Mesenchymal stem cell (in vitro differentiated cells and primary cell): ENCODE measurements around the gene ZNF391.

ENCODE experiments used
- DNase-seq: peaks from one replicate; pipeline ENCODE4 v3.0.0-alpha.2; 2013
- H2AFZ ChIP-seq: one replicate; pipeline ENCODE4 v1.6.1; 2013; ENCODE audit warnings: low read depth, mild to moderate bottlenecking, control low read depth, inconsistent platforms, low read length, moderate library complexity
- H2AK5ac ChIP-seq: 2 replicates; pipeline ENCODE4 v1.6.1; 2013; ENCODE audit warnings: low read length, moderate library complexity, mild to moderate bottlenecking, inconsistent platforms; ENCODE audit not compliant: severe bottlenecking
- H2BK120ac ChIP-seq: one replicate; pipeline ENCODE4 v1.6.1; 2013; ENCODE audit warnings: low read depth, mild to moderate bottlenecking, inconsistent platforms, low read length, moderate library complexity
- H2BK12ac ChIP-seq, 2 experiments: one replicate each; pipeline ENCODE4 v1.6.1; 2013; ENCODE audit warnings: inconsistent platforms in 2 of 2, low read length in 2 of 2, mild to moderate bottlenecking in 2 of 2, moderate library complexity in 2 of 2, control low read depth in 1 of 2
- H2BK15ac ChIP-seq: one replicate; pipeline ENCODE4 v1.6.1; 2013; ENCODE audit warnings: mild to moderate bottlenecking, low read depth, inconsistent platforms; ENCODE audit not compliant: poor library complexity, severe bottlenecking
- H2BK5ac ChIP-seq: 2 replicates; pipeline ENCODE4 v1.6.1; 2013; ENCODE audit warnings: low read depth, mild to moderate bottlenecking, low read length, control low read depth, inconsistent platforms; ENCODE audit not compliant: poor library complexity, severe bottlenecking
- H3K14ac ChIP-seq, 2 experiments: one replicate each; pipeline ENCODE4 v1.6.1; 2013; ENCODE audit warnings: inconsistent platforms in 2 of 2, low read length in 2 of 2, control low read depth in 1 of 2, mild to moderate bottlenecking in 1 of 2, moderate library complexity in 1 of 2
- H3K18ac ChIP-seq, 2 experiments: one replicate each; pipeline ENCODE4 v1.6.1; 2013; ENCODE audit warnings: inconsistent platforms in 2 of 2, low read length in 2 of 2, control low read depth in 1 of 2, low read depth in 1 of 2, mild to moderate bottlenecking in 1 of 2
- H3K23ac ChIP-seq, 2 experiments: one replicate each; pipeline ENCODE4 v1.6.1; 2013; ENCODE audit warnings: inconsistent platforms in 2 of 2, low read length in 2 of 2, mild to moderate bottlenecking in 2 of 2, moderate library complexity in 2 of 2, control low read depth in 1 of 2
- H3K27ac ChIP-seq: 2 replicates; pipeline ENCODE4 v1.5.1; 2013; ENCODE audit warnings: mild to moderate bottlenecking, moderate library complexity, low read length, control low read depth, inconsistent platforms; ENCODE audit not compliant: poor library complexity, severe bottlenecking
- H3K27me3 ChIP-seq, 2 experiments: 2 replicates each; pipeline versions ENCODE4 v1.6.1 to v1.7.0; 2013; ENCODE audit warnings: low read length in 2 of 2, mild to moderate bottlenecking in 2 of 2, moderate library complexity in 2 of 2, control low read depth in 1 of 2, inconsistent platforms in 1 of 2; ENCODE audit not compliant: control insufficient read depth in 1 of 2, insufficient read depth in 1 of 2
- H3K36me3 ChIP-seq, 2 experiments: 2 replicates each; pipeline versions ENCODE4 v1.6.1 to v1.7.0; 2013; ENCODE audit warnings: low read length in 2 of 2, control low read depth in 1 of 2, inconsistent platforms in 1 of 2, low read depth in 1 of 2, mild to moderate bottlenecking in 1 of 2; ENCODE audit not compliant: insufficient read depth in 2 of 2, control insufficient read depth in 1 of 2
- H3K4ac ChIP-seq, 2 experiments: one replicate each; pipeline ENCODE4 v1.6.1; 2013; ENCODE audit warnings: inconsistent platforms in 2 of 2, low read length in 2 of 2, mild to moderate bottlenecking in 2 of 2, moderate library complexity in 2 of 2, control low read depth in 1 of 2, low read depth in 1 of 2
- H3K4me1 ChIP-seq: 2 replicates; pipeline ENCODE4 v1.6.1; 2013; ENCODE audit warnings: low read depth, low read length, control low read depth; ENCODE audit not compliant: control insufficient read depth, insufficient read depth
- H3K4me2 ChIP-seq: 2 replicates; pipeline ENCODE4 v1.6.1; 2013; ENCODE audit warnings: low read length, mild to moderate bottlenecking, inconsistent platforms; ENCODE audit not compliant: poor library complexity, severe bottlenecking
- H3K4me3 ChIP-seq, 2 experiments: 2 replicates each; pipeline versions ENCODE4 v1.5.1 to v1.7.0; 2013; ENCODE audit warnings: low read length in 2 of 2, mild to moderate bottlenecking in 2 of 2, control low read depth in 1 of 2, low read depth in 1 of 2; ENCODE audit not compliant: insufficient read depth in 1 of 2
- H3K79me1 ChIP-seq: replicated peaks from 2 replicates; pipeline ENCODE4 v1.6.1; 2013; ENCODE audit warnings: mild to moderate bottlenecking, control low read depth, low read length, inconsistent platforms; ENCODE audit not compliant: poor library complexity, severe bottlenecking
- H3K9ac ChIP-seq: 2 replicates; pipeline ENCODE4 v1.7.0; 2013; ENCODE audit warnings: mild to moderate bottlenecking, low read length, moderate library complexity
- H3K9me3 ChIP-seq: 2 replicates; pipeline ENCODE4 v1.7.0; 2013; ENCODE audit warnings: mild to moderate bottlenecking, low read length; ENCODE audit not compliant: control insufficient read depth
- H4K8ac ChIP-seq: one replicate; pipeline ENCODE4 v1.6.1; 2013; ENCODE audit warnings: inconsistent platforms, mild to moderate bottlenecking, low read length, moderate library complexity
- H4K91ac ChIP-seq: one replicate; pipeline ENCODE4 v1.6.1; 2013; ENCODE audit warnings: mild to moderate bottlenecking, low read length, inconsistent platforms
- WGBS: methylation state at CpG from one replicate; pipeline ENCODE4 v1.1.7; 2013; ENCODE audit warnings: mixed read lengths; 5-methylcytosine and 5-hydroxymethylcytosine counted together

The ZNF391 gene

GRCh38 chr6:27428502-27428901 lies 39.9 kb downstream of the ZNF391 start:
- H2BK12ac ChIP-seq, result no peak overlapping the region
- whole genome bisulfite sequencing, result 62% methylated on average over 3 of the region's 4 CpGs
- H3K4me2 ChIP-seq, result no peak overlapping the region
- no peak overlapping the region for H3K23ac ChIP-seq
- H2BK120ac ChIP-seq, result no peak overlapping the region
- peaks cover 72% of the 10 kb centered on the region for H3K9me3 ChIP-seq
- no peak overlapping the region for H3K9ac ChIP-seq
- no peak overlapping the region for H3K18ac ChIP-seq
- H2AFZ ChIP-seq, result no peak overlapping the region
- no peaks in the 10 kb centered on the region for H3K36me3 ChIP-seq
- no peak overlapping the region for H4K8ac ChIP-seq
- no peak overlapping the region for H4K91ac ChIP-seq
- H3K4me1 ChIP-seq, result no peaks in the 10 kb centered on the region
- no peak overlapping the region for H2AK5ac ChIP-seq
- peaks cover 0 to 6% of the 10 kb centered on the region in 2 experiments for H3K27me3 ChIP-seq
- no peak overlapping the region for H3K27ac ChIP-seq
- H3K14ac ChIP-seq, result no peak overlapping the region
- DNase-seq, result no peak
- H3K4me3 ChIP-seq, result no peak overlapping the region
- H2BK5ac ChIP-seq, result no peak overlapping the region
- no peak overlapping the region for H2BK15ac ChIP-seq
- no peak overlapping the region for H3K4ac ChIP-seq
- no peaks in the 10 kb centered on the region for H3K79me1 ChIP-seq

- WGBS, result 96% methylated on average over 1 of the region's 2 CpGs
- DNase-seq, result no peak
- Histone ChIP-seq H2AFZ (no peak overlapping the region), H3K27ac (no peak overlapping the region), H3K23ac (no peak overlapping the region), H3K4ac (no peak overlapping the region), H2BK120ac (no peak overlapping the region), H4K8ac (no peak overlapping the region), H3K4me1 (no peaks in the 10 kb centered on the region), H3K36me3 (no peaks in the 10 kb centered on the region), H3K4me3 (no peak overlapping the region), H3K14ac (no peak overlapping the region), H3K27me3 (peaks cover 0 to 6% of the 10 kb centered on the region in 2 experiments), H2BK12ac (no peak overlapping the region), H2BK5ac (no peak overlapping the region), H3K4me2 (no peak overlapping the region), H3K9ac (no peak overlapping the region), H4K91ac (no peak overlapping the region), H3K18ac (no peak overlapping the region), H2AK5ac (no peak overlapping the region), H2BK15ac (no peak overlapping the region), H3K9me3 (peaks cover 72% of the 10 kb centered on the region), H3K79me1 (no peaks in the 10 kb centered on the region)
These were observed 40.4 kb downstream of the ZNF391 start for GRCh38 chr6:27428966-27429365.

- no peak overlapping the region for H3K23ac ChIP-seq
- no peak overlapping the region for H3K9ac ChIP-seq
- no peak overlapping the region for H2BK12ac ChIP-seq
- H3K4me1 ChIP-seq, result no peaks in the 10 kb centered on the region
- no peak overlapping the region for H4K91ac ChIP-seq
- H2AK5ac ChIP-seq, result no peak overlapping the region
- no peaks in the 10 kb centered on the region for H3K79me1 ChIP-seq
- peaks cover 75% of the 10 kb centered on the region for H3K9me3 ChIP-seq
- H3K4me2 ChIP-seq, result no peak overlapping the region
- WGBS, result 84% methylated on average over 1 of the region's 1 CpG
- H2AFZ ChIP-seq, result no peak overlapping the region
- H4K8ac ChIP-seq, result no peak overlapping the region
- no peak overlapping the region for H2BK120ac ChIP-seq
- DNase-seq, result no peak
- H3K18ac ChIP-seq, result no peak overlapping the region
- no peak overlapping the region for H2BK15ac ChIP-seq
- no peak overlapping the region for H2BK5ac ChIP-seq
- no peak overlapping the region for H3K4me3 ChIP-seq
- peaks cover 0 to 6% of the 10 kb centered on the region in 2 experiments for H3K27me3 ChIP-seq
- H3K27ac ChIP-seq, result no peak overlapping the region
- H3K36me3 ChIP-seq, result no peaks in the 10 kb centered on the region
- H3K14ac ChIP-seq, result no peak overlapping the region
- H3K4ac ChIP-seq, result no peak overlapping the region
These were observed 45.2 kb downstream of the ZNF391 start for GRCh38 chr6:27433714-27434113.

GRCh38 chr6:27439371-27439770 lies 50.8 kb downstream of the ZNF391 start:
- no peak overlapping the region for H3K9ac ChIP-seq
- H2BK15ac ChIP-seq, result no peak overlapping the region
- H3K36me3 ChIP-seq, result no peaks in the 10 kb centered on the region
- no peaks in the 10 kb centered on the region for H3K79me1 ChIP-seq
- DNase-seq, result no peak
- no peak overlapping the region for H3K4me3 ChIP-seq
- no peak overlapping the region for H3K18ac ChIP-seq
- no peak overlapping the region for H4K8ac ChIP-seq
- H3K27me3 ChIP-seq, result no peaks in the 10 kb centered on the region
- H3K4me1 ChIP-seq, result no peaks in the 10 kb centered on the region
- no peak overlapping the region for H3K23ac ChIP-seq
- 88% methylated on average over 3 of the region's 4 CpGs for WGBS
- no peak overlapping the region for H2AK5ac ChIP-seq
- no peak overlapping the region for H4K91ac ChIP-seq
- no peak overlapping the region for H3K14ac ChIP-seq
- no peak overlapping the region for H2BK5ac ChIP-seq
- H3K4ac ChIP-seq, result no peak overlapping the region
- no peak overlapping the region for H2BK120ac ChIP-seq
- H2BK12ac ChIP-seq, result no peak overlapping the region
- H2AFZ ChIP-seq, result no peak overlapping the region
- H3K4me2 ChIP-seq, result no peak overlapping the region
- H3K27ac ChIP-seq, result no peak overlapping the region
- H3K9me3 ChIP-seq, result peaks cover 62% of the 10 kb centered on the region
